Transverse colon (tissue), 4 donors: Measurements from ENCODE around the gene NTHL1. TPM values are rescaled to one million over a fixed set of nuclear protein-coding genes. Genes with fewer than 3 reads are reported as not detected.
"Not testable (repeated sequence)": the region's sequence is repeated elsewhere in the genome, so short reads cannot be mapped to it uniquely, and the experiment has no call there.

Experiments
- DNase-seq: peaks from one replicate; pipeline ENCODE4 v3.0.0-alpha.2; 2019
- H3K27ac ChIP-seq, 4 donors: fragments of 200-600 bp; sonication (generic); 2 replicates each; pipeline ENCODE4 v1.5.1; 2016 to 2018; ENCODE audit warnings: inconsistent platforms in 4 of 4
- H3K27me3 ChIP-seq: fragments of 200-600 bp; sonication (generic); 2 replicates; pipeline ENCODE4 v1.5.1; 2017; ENCODE audit warnings: inconsistent platforms
- H3K36me3 ChIP-seq, 4 donors: fragments of 200-600 bp; sonication (generic); 2 replicates each; pipeline ENCODE4 v1.5.1; 2017 to 2019; ENCODE audit warnings: inconsistent platforms in 4 of 4
- H3K4me1 ChIP-seq, 4 donors: fragments of 200-600 bp; sonication (generic); 2 replicates each; pipeline ENCODE4 v1.5.1; 2017 to 2020; ENCODE audit warnings: inconsistent platforms in 4 of 4
- H3K4me3 ChIP-seq, 4 donors: fragments of 200-600 bp; sonication (generic); 1 replicate in 1 of 4; 2 replicates in 3 of 4; pipeline versions ENCODE4 v1.5.1 to v1.6.1; 2017 to 2019; ENCODE audit warnings: inconsistent platforms in 4 of 4
- H3K9me3 ChIP-seq, 2 donors: fragments of 200-600 bp; sonication (generic); 2 replicates each; pipeline ENCODE4 v1.5.1; 2017 to 2019; ENCODE audit warnings: inconsistent platforms in 2 of 2
- EP300 ChIP-seq: sonication (generic); formaldehyde crosslinking; IDR thresholded peaks from one replicate; pipeline ENCODE4 v1.6.1; 2017; ENCODE audit warnings: antibody characterized with exemption, low read depth
- POLR2A ChIP-seq: fragments of 450-650 bp; IDR thresholded peaks from one replicate; pipeline ENCODE4 v1.6.1; 2016; ENCODE audit warnings: antibody characterized with exemption, mild to moderate bottlenecking, moderate library complexity
- POLR2AphosphoS5 ChIP-seq, 3 donors: sonication (generic); formaldehyde crosslinking; IDR thresholded peaks; one replicate each; pipeline ENCODE4 v1.6.1; 2016; ENCODE audit warnings: antibody characterized with exemption in 3 of 3
- WGBS, 2 donors: methylation state at CpG; one replicate each; pipeline ENCODE4 v1.1.5; 2018; ENCODE audit warnings: low coverage in 1 of 2; 5-methylcytosine and 5-hydroxymethylcytosine counted together
- in situ Hi-C, 4 donors: fragments of 200-750 bp; cut with MboI; loops; one replicate each; pipeline versions ENCODE4 v1.15.0 to v1.15.1; 2017; ENCODE audit warnings: low sequenced_read_pairs in 3 of 4, low pct_ligation_motif_present in 1 of 4, low pct_unique_long_range_greater_than_20kb in 1 of 4
- intact Hi-C: fragments of 100-400 bp; cut with DNase I; formaldehyde crosslinking; loops from one replicate; pipeline ENCODE4 v1.15.1; 2023; ENCODE audit warnings: low total_unique reads
- total RNA-seq, 4 donors: library from RNA; depleted of rRNA; stranded (reverse); fragments of >200 nt; gene quantifications; one replicate each; pipeline ENCODE4 v1.1.0, GENCODE V29; 2016
- TF ChIP-seq, protein P1 (sequence below), 5 experiments: fragments of 200-600 bp in 3 of 5; fragments of 450-650 bp in 2 of 5; sonication (generic) in 3 of 5; IDR thresholded peaks; 1 replicate in 2 of 5; 2 replicates in 3 of 5; pipeline ENCODE4 v1.5.1; 2016 to 2017; ENCODE audit warnings: antibody characterized with exemption in 5 of 5, inconsistent platforms in 3 of 5, mild to moderate bottlenecking in 2 of 5, moderate library complexity in 1 of 5

The NTHL1 gene
- total RNA-seq, 4 donors from 2014 or later, result 12.7 to 32.9 (median 23.2) TPM

DNA sequence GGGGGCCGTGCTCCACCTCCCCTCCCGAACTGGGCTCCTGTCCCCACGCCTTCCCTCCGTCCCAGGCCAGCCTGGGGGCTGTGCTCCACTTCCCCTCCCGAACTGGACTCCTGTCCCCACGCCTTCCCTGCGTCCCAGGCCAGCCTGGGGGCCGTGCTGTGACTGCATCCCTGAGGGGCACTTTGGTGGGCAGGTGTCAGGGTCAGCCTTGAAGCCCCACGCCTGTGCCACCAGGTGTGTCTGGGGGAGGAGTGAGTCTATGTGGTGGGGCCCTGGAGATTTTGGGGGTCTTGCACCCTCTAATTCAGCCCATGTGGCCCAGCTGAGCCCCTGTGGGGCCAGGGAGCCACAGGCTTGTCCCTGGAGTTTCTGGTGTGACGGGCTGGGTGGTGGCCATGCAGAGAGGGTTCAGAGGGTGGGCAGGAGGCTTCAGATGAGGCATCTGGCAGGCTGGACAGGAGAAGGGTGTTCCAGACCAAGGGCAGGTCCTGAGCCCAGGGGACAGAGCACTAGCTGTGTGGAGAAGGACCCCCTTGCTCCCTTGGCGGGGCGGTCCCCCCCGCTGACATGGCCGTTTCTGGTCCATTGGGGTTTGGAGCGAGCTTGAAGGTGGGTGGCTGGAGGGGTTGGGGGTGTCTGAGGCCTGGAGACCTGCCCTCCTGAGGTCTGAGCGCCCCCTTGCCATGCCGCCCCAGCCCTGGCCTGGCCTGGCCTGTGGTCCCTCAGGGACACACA, 12.8 kb downstream of the NTHL1 start:
- Histone ChIP-seq H3K4me1 (peaks cover 33 to 71% (median 54%) of the 10 kb centered on the region in 4 donors), H3K4me3 (peak overlapping the region in 2 of 4 donors; percentile 2 to 28), H3K27ac (peak overlapping the region; percentile 78 to 87 (median 84)), H3K27me3 (no peaks in the 10 kb centered on the region), H3K9me3 (no peaks in the 10 kb centered on the region), H3K36me3 (no peaks in the 10 kb centered on the region)
- in situ Hi-C loops (no loop called here), intact Hi-C loops (no loop called here)
- DNase-seq, result no peak
- TF ChIP-seq POLR2AphosphoS5 (IDR thresholded peaks at IDR 0.05) (no peak), EP300 (no peak), POLR2A (no peak)
- TF ChIP-seq, protein P1, sequence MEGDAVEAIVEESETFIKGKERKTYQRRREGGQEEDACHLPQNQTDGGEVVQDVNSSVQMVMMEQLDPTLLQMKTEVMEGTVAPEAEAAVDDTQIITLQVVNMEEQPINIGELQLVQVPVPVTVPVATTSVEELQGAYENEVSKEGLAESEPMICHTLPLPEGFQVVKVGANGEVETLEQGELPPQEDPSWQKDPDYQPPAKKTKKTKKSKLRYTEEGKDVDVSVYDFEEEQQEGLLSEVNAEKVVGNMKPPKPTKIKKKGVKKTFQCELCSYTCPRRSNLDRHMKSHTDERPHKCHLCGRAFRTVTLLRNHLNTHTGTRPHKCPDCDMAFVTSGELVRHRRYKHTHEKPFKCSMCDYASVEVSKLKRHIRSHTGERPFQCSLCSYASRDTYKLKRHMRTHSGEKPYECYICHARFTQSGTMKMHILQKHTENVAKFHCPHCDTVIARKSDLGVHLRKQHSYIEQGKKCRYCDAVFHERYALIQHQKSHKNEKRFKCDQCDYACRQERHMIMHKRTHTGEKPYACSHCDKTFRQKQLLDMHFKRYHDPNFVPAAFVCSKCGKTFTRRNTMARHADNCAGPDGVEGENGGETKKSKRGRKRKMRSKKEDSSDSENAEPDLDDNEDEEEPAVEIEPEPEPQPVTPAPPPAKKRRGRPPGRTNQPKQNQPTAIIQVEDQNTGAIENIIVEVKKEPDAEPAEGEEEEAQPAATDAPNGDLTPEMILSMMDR (IDR thresholded peaks at IDR 0.05), result no peak
- 77% methylated on average over 15 of the region's 17 CpGs; no CpG with 5 or more reads in 1 of the 2 donors for WGBS, 2 donors

GRCh38 chr16:2033909-2034695, 13.5 kb downstream of the NTHL1 start:
- Histone ChIP-seq H3K4me1 (peaks cover 26 to 63% (median 47%) of the 10 kb centered on the region in 4 donors), H3K4me3 (peak overlapping the region in 2 of 4 donors; percentile 17 to 33), H3K27ac (peak overlapping the region; percentile 85 to 94 (median 86))
- H3K9me3 ChIP-seq, H3K36me3 ChIP-seq, H3K27me3 ChIP-seq, DNase-seq, intact Hi-C loops, in situ Hi-C loops: not testable (repeated sequence)
- 64% methylated on average over 16 of the region's 32 CpGs; no CpG with 5 or more reads in 1 of the 2 donors for WGBS, 2 donors

- H3K9me3 ChIP-seq, result no peaks in the 10 kb centered on the region
- in situ Hi-C loops, result no loop called here
- peak overlapping the region in 3 of 4 donors; percentile 0 to 33 (median 17) for H3K4me3 ChIP-seq
- H3K27me3 ChIP-seq, result no peaks in the 10 kb centered on the region
- H3K4me1 ChIP-seq, result peaks cover 21 to 55% (median 41%) of the 10 kb centered on the region in 4 donors
- WGBS, 2 donors, result 51% methylated on average over 25 of the region's 37 CpGs; no CpG with 5 or more reads in 1 of the 2 donors
- peak in 2 of 3 donors; percentile 13 to 17 for TF ChIP-seq POLR2AphosphoS5 (IDR thresholded peaks at IDR 0.05)
- TF ChIP-seq, protein P1 (IDR thresholded peaks at IDR 0.05), result no peak
- no peak for TF ChIP-seq EP300
- no peak for TF ChIP-seq POLR2A
- peak overlapping the region; percentile 85 to 94 (median 86) for H3K27ac ChIP-seq
- intact Hi-C loops, result no loop called here
- no peaks in the 10 kb centered on the region for H3K36me3 ChIP-seq
- DNase-seq, result peak; percentile 43
Observed at GRCh38 chr16:2033057-2033908, 14.4 kb downstream of the NTHL1 start.

DNA sequence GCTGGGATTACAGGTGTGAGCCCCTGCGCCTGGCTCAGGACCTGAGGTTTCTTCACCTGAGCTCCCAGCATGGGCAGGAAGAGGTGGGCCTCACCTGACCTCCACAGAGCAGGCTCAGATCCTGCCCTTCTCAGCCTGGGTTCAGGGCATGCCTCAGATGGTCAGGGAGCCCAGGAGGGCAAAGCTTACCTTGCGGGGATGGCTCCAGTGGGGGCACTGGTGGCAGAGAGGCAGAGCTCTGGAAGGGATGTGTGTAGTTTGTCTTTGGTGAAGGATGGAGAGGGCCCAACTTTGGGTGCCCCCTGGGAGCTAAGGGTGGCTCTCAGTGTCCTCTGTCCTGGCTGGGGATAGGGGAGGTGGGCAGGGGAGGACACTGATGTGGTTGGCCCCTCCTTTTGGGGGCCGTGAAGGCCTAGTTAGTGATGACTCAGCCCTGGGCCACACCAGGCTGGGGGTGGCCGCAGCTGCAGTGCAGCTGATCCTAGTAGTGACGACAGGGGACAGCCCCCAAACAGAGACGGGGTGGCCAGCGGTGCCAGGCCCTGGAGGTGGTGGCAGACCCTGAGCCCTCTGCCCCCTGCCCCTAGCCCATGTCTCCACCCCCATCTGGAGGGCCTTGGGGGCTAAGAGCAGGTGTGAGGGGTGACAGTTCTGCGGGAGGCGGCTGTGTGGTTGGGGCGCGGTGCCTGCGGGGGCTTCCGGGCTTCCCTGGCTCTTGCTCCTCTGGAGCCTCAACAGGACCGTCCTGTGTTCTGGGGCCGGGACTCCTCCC, 15.2 kb downstream of the NTHL1 start:
- WGBS, 2 donors, result 77% methylated on average over 15 of the region's 15 CpGs; no CpG with 5 or more reads in 1 of the 2 donors
- no peak for TF ChIP-seq POLR2AphosphoS5 (IDR thresholded peaks at IDR 0.05)
- no peak for TF ChIP-seq POLR2A
- TF ChIP-seq, protein P1 (IDR thresholded peaks at IDR 0.05), result no peak
- TF ChIP-seq EP300, result no peak
- H3K4me1 ChIP-seq, result peaks cover 21 to 54% (median 42%) of the 10 kb centered on the region in 4 donors
- H3K4me3 ChIP-seq, result peak overlapping the region in 1 of 4 donors; percentile 33
- H3K27me3 ChIP-seq, result no peaks in the 10 kb centered on the region
- intact Hi-C loops, result no loop called here
- in situ Hi-C loops, result no loop called here
- H3K27ac ChIP-seq, result peak overlapping the region; percentile 85 to 94 (median 86)
- H3K9me3 ChIP-seq, result no peaks in the 10 kb centered on the region
- no peaks in the 10 kb centered on the region for H3K36me3 ChIP-seq
- DNase-seq, result no peak
